HCT116 (cell line): ENCODE data around the gene SLC6A13. TPM values are rescaled to one million over a fixed set of nuclear protein-coding genes. Genes with fewer than 3 reads are reported as not detected.

ENCODE experiments used
- ATAC-seq: fragments of 200-7000 bp; cut with Tn5 transposase; 2 replicates; pipeline ENCODE4 v1.9.1; 2020; ENCODE audit warnings: mild to moderate bottlenecking, moderate library complexity
- BruUV-seq: library from RNA; stranded (reverse); fragments of 400-500 nt; replicated peaks from 2 replicates; lab custom pipeline; 2021; lab: Mats Ljungman, UMichigan
- CTCF ChIA-PET: fragments of 300-600 bp; sonication (Branson Sonifier 250); formaldehyde crosslinking; loops from one replicate; lab custom pipeline; 2021; ENCODE audit warnings: antibody characterized with exemption; lab: Charles Lee
- POLR2A ChIA-PET: fragments of 300-600, 350-600 bp; sonication (Branson Sonifier 250); formaldehyde crosslinking; loops from one replicate; lab custom pipeline; 2021; ENCODE audit warnings: antibody characterized with exemption; lab: Charles Lee
- RAD21 ChIA-PET, 2 experiments: fragments of 300-600 bp; sonication (Branson Sonifier 250); formaldehyde crosslinking; loops; one replicate each; lab custom pipeline; 2023; ENCODE audit warnings: low total read pairs in 2 of 2; ENCODE audit not compliant: uncharacterized antibody in 2 of 2, unreplicated experiment in 2 of 2, low non-redundant PET in 1 of 2; lab: Charles Lee
- DNase-seq: peaks from one replicate; pipeline ENCODE4 v3.0.0-alpha.2; 2010; ENCODE audit warnings: low read depth, low spot score
- H2AFZ ChIP-seq: fragments of 200-600 bp; shearing (Covaris generic), sonication (generic); 2 replicates; pipeline ENCODE4 v1.6.1; 2017; ENCODE audit warnings: low read depth, mixed run types, mixed read lengths, antibody characterized with exemption, low read length; ENCODE audit not compliant: poor library complexity, severe bottlenecking
- H3K27ac ChIP-seq: 2 replicates; pipeline ENCODE4 v1.5.1; 2012; ENCODE audit warnings: low read depth, low read length
- H3K27me3 ChIP-seq: fragments of 200-600 bp; sonication (generic); 2 replicates; pipeline ENCODE4 v1.6.1; 2016; ENCODE audit warnings: mixed run types, low read length, mixed read lengths; ENCODE audit not compliant: insufficient read depth
- H3K36me3 ChIP-seq, 2 experiments: fragments of 200-500 bp in 1 of 2; fragments of 200-600 bp in 1 of 2; sonication (Bioruptor generic) in 1 of 2; sonication (generic) in 1 of 2; 2 replicates each; pipeline versions ENCODE4 v1.5.1 to v1.6.1; 2014 to 2016; ENCODE audit warnings: low read length in 2 of 2, inconsistent platforms in 1 of 2, mixed read lengths in 1 of 2, mixed run types in 1 of 2; ENCODE audit not compliant: insufficient read depth in 2 of 2, control insufficient read depth in 1 of 2
- H3K4me1 ChIP-seq, 2 experiments: fragments of 200-600 bp in 1 of 2; sonication (generic) in 1 of 2; 2 replicates each; pipeline versions ENCODE4 v1.5.1 to v1.6.1; 2012 to 2017; ENCODE audit warnings: low read length in 2 of 2, inconsistent platforms in 1 of 2, mild to moderate bottlenecking in 1 of 2, mixed read lengths in 1 of 2, mixed run types in 1 of 2, moderate library complexity in 1 of 2; ENCODE audit not compliant: insufficient read depth in 2 of 2, control insufficient read depth in 1 of 2
- H3K4me2 ChIP-seq: fragments of 200-600 bp; sonication (generic); 2 replicates; pipeline ENCODE4 v1.6.1; 2017; ENCODE audit warnings: mixed run types, low read length, mixed read lengths
- H3K4me3 ChIP-seq, 2 experiments: fragments of 200-600 bp in 1 of 2; sonication (generic) in 1 of 2; replicated peaks in 1 of 2; 2 replicates each; pipeline ENCODE4 v1.5.1; 2011 to 2016; ENCODE audit warnings: low read length in 2 of 2, control low read depth in 1 of 2, low read depth in 1 of 2, mild to moderate bottlenecking in 1 of 2, mixed read lengths in 1 of 2, mixed run types in 1 of 2
- H3K79me2 ChIP-seq: fragments of 200-600 bp; sonication (generic); 2 replicates; pipeline ENCODE4 v1.6.1; 2017; ENCODE audit warnings: mild to moderate bottlenecking, mixed run types, low read length, moderate library complexity, mixed read lengths; ENCODE audit not compliant: insufficient read depth
- H3K9ac ChIP-seq: fragments of 200-600 bp; sonication (generic); 2 replicates; pipeline ENCODE4 v1.6.1; 2016; ENCODE audit warnings: low read length, mixed read lengths
- H3K9me2 ChIP-seq: fragments of 200-600 bp; sonication (generic), shearing (Covaris generic); 2 replicates; pipeline ENCODE4 v1.6.1; 2017; ENCODE audit warnings: mixed run types, mild to moderate bottlenecking, moderate library complexity; ENCODE audit not compliant: insufficient read depth
- H3K9me3 ChIP-seq, 2 experiments: fragments of 200-500 bp in 1 of 2; fragments of 200-600 bp in 1 of 2; sonication (Bioruptor generic) in 1 of 2; sonication (generic) in 1 of 2; 2 replicates each; pipeline ENCODE4 v1.6.1; 2014 to 2017; ENCODE audit warnings: low read length in 2 of 2, mixed read lengths in 2 of 2, inconsistent platforms in 1 of 2, low read depth in 1 of 2, mild to moderate bottlenecking in 1 of 2, mixed run types in 1 of 2, moderate library complexity in 1 of 2; ENCODE audit not compliant: control insufficient read depth in 1 of 2, insufficient read depth in 1 of 2
- H4K20me1 ChIP-seq: fragments of 200-600 bp; sonication (generic), shearing (Covaris generic); 2 replicates; pipeline ENCODE4 v1.6.1; 2017; ENCODE audit warnings: mixed run types, mild to moderate bottlenecking, moderate library complexity; ENCODE audit not compliant: insufficient read depth
- CBX3 ChIP-seq: IDR thresholded peaks from 2 replicates; pipeline ENCODE4 v1.6.1; 2012; ENCODE audit warnings: low read depth
- EZH2 ChIP-seq: fragments of 200-600 bp; sonication (generic); IDR thresholded peaks from 2 replicates; pipeline ENCODE4 v1.6.1; 2017; ENCODE audit warnings: antibody characterized with exemption, mixed run types
- JUND ChIP-seq: IDR thresholded peaks from 2 replicates; pipeline ENCODE4 v1.6.1; 2012
- POLR2AphosphoS5 ChIP-seq: IDR thresholded peaks from 2 replicates; pipeline ENCODE4 v1.6.1; 2011; ENCODE audit warnings: mild to moderate bottlenecking, low read depth, low read length, moderate library complexity
- RAD21 ChIP-seq: IDR thresholded peaks from 2 replicates; pipeline ENCODE4 v1.6.1; 2012; ENCODE audit warnings: low read depth, mild to moderate bottlenecking
- SP1 ChIP-seq: IDR thresholded peaks from 2 replicates; pipeline ENCODE4 v1.6.1; 2012; ENCODE audit warnings: low read depth
- ZFX ChIP-seq: fragments of 450-650 bp; IDR thresholded peaks from 2 replicates; pipeline ENCODE4 v1.6.1; 2017
- intact Hi-C: fragments of 100-400 bp; cut with micrococcal nuclease; formaldehyde crosslinking; loops from 2 replicates; pipeline ENCODE4 v1.10.0; 2022
- total RNA-seq: library from RNA; stranded (reverse); gene quantifications from one replicate; pipeline ENCODE4 v1.2.1, GENCODE V29; 2021; ENCODE audit not compliant: unreplicated experiment
- TF ChIP-seq, protein P1 (sequence below): IDR thresholded peaks from 2 replicates; pipeline ENCODE4 v1.6.1; 2012; ENCODE audit warnings: low read depth

Gene SLC6A13
- total RNA-seq, 1 experiment from 2014 or later: 0.39 TPM

DNA sequence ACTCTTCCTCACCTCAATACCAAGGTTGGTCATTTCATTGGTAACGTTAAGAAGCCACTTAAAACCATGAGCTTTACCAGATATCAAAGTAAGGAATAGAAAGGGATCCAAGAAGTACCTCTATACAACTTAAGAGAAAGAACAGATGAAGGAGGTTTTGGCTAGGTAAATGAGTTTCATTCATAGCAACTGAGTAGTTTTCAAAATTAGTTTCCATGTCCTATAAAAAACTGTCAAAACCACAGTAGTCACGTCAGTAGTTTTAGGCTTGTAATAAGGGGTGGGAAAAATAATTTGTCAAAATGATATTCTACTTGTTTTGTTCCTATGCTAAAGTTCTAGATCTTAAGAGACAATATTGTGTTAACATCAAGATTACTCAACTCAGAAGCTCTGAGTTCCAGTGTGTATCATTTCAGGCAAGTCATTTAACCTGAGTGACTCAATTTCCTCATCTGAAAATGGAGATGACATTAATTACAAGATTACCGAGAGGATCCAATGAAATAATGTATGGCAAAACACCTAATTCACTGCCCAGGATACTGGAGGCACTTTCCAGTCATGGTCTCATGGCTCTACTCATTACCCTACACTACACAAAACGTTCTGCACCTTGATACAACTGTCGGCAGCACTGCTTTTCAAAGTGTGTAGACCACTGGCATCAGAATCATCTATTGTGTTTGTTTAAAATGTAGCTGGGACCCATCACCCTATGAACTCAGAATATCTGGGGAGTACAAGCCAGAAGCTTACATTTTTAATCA, 24.1 kb upstream of the SLC6A13 start:
- TF ChIP-seq RAD21 (no peak), CBX3 (no peak)
- TF ChIP-seq, protein P1, sequence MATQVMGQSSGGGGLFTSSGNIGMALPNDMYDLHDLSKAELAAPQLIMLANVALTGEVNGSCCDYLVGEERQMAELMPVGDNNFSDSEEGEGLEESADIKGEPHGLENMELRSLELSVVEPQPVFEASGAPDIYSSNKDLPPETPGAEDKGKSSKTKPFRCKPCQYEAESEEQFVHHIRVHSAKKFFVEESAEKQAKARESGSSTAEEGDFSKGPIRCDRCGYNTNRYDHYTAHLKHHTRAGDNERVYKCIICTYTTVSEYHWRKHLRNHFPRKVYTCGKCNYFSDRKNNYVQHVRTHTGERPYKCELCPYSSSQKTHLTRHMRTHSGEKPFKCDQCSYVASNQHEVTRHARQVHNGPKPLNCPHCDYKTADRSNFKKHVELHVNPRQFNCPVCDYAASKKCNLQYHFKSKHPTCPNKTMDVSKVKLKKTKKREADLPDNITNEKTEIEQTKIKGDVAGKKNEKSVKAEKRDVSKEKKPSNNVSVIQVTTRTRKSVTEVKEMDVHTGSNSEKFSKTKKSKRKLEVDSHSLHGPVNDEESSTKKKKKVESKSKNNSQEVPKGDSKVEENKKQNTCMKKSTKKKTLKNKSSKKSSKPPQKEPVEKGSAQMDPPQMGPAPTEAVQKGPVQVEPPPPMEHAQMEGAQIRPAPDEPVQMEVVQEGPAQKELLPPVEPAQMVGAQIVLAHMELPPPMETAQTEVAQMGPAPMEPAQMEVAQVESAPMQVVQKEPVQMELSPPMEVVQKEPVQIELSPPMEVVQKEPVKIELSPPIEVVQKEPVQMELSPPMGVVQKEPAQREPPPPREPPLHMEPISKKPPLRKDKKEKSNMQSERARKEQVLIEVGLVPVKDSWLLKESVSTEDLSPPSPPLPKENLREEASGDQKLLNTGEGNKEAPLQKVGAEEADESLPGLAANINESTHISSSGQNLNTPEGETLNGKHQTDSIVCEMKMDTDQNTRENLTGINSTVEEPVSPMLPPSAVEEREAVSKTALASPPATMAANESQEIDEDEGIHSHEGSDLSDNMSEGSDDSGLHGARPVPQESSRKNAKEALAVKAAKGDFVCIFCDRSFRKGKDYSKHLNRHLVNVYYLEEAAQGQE: no peak
- TF ChIP-seq, all 23 proteins: peak for 0
- Histone ChIP-seq H3K27me3 (no peaks in the 10 kb centered on the region), H3K36me3 (peaks cover 17% of the 10 kb centered on the region in 2 experiments; a peak in 3 of 4 replicates), H3K79me2 (no peaks in the 10 kb centered on the region), H3K4me1 (no peaks in the 10 kb centered on the region), H3K9ac (no peak overlapping the region), H3K9me3 (no peaks in the 10 kb centered on the region), H3K9me2 (no peaks in the 10 kb centered on the region), H2AFZ (no peak overlapping the region), H3K4me2 (no peak overlapping the region), H3K27ac (no peak overlapping the region), H3K4me3 (no peak overlapping the region), H4K20me1 (0 out of 2 replicates have a peak, but pooled peaks cover 3% of the 10 kb centered on the region)
- ATAC-seq (no peak), DNase-seq (no peak)
- CTCF ChIA-PET: no interaction called here
- intact Hi-C loops: no loop called here
- no TSS peak for BruUV-seq
- RAD21 ChIA-PET: no interaction called here
- POLR2A ChIA-PET: no interaction called here

DNA sequence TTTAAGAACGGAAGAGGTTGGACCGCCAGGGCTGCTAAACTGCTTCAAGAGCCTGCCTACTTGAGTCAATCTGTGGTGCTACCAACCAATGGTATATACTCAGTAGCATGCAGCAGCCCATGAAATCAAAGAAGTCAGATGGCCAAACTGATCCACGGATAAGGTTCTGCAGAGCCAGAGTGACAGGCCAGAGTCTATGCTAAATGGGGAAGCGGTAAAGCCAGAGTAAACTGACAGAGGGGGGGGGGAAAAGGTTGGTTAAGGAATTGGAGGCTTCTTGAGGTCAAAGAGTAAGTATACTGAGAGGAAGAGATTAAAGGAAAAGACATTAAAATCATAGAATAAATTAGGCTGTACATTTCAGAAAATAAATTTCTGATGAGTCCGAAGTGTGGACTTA, 15.4 kb upstream of the SLC6A13 start:
- Histone ChIP-seq H3K27me3 (no peaks in the 10 kb centered on the region), H3K4me2 (no peak overlapping the region), H3K27ac (no peak overlapping the region), H3K9me3 (no peaks in the 10 kb centered on the region), H3K36me3 (0 out of 4 replicates have a peak, but pooled peaks cover 2 to 5% of the 10 kb centered on the region in 2 experiments), H3K9me2 (no peaks in the 10 kb centered on the region), H3K9ac (no peak overlapping the region), H3K79me2 (no peaks in the 10 kb centered on the region), H3K4me1 (no peaks in the 10 kb centered on the region), H4K20me1 (no peaks in the 10 kb centered on the region), H3K4me3 (no peak overlapping the region), H2AFZ (no peak overlapping the region)
- no TSS peak for BruUV-seq
- POLR2A ChIA-PET: no interaction called here
- DNase-seq (no peak), ATAC-seq (no peak)
- TF ChIP-seq RAD21 (no peak), POLR2AphosphoS5 (no peak), SP1 (no peak), ZFX (no peak), JUND (no peak), EZH2 (no peak), CBX3 (no peak)
- TF ChIP-seq, protein P1: no peak
- RAD21 ChIA-PET: no interaction called here
- CTCF ChIA-PET: no interaction called here
- intact Hi-C loops: no loop called here
